HepG2 (cell line): ENCODE measurements around the gene NUDT22. TPM values are rescaled to one million over a fixed set of nuclear protein-coding genes. Genes with fewer than 3 reads are reported as not detected.

Experiments used
- FOXP1 ChIP-seq, 2 experiments: fragments of 450-650 bp in 1 of 2; IDR thresholded peaks; 2 replicates each; pipeline ENCODE4 v1.6.1; 2017 to 2018; ENCODE audit warnings: antibody characterized with exemption in 1 of 2
- GLI4 ChIP-seq: sonication (generic); formaldehyde crosslinking; IDR thresholded peaks from 2 replicates; pipeline ENCODE4 v1.5.1; 2020; ENCODE audit warnings: missing genetic modification reagents, mild to moderate bottlenecking, moderate library complexity, borderline replicate concordance
- HDAC1 ChIP-seq: sonication (generic); formaldehyde crosslinking; IDR thresholded peaks from 2 replicates; pipeline ENCODE4 v1.5.1; 2020; ENCODE audit warnings: mild to moderate bottlenecking, missing genetic modification reagents
- NFE2L1 ChIP-seq: sonication (generic); formaldehyde crosslinking; IDR thresholded peaks from 2 replicates; pipeline ENCODE4 v1.4.0; 2020; ENCODE audit warnings: missing genetic modification reagents, mild to moderate bottlenecking, borderline replicate concordance
- NFE2L2 ChIP-seq: fragments of 150-350 bp; IDR thresholded peaks from 2 replicates; pipeline ENCODE4 v1.6.1; 2014; ENCODE audit warnings: low read length
- ONECUT2 ChIP-seq: sonication (generic); formaldehyde crosslinking; IDR thresholded peaks from 2 replicates; pipeline ENCODE4 v1.4.0; 2020; ENCODE audit warnings: missing genetic modification reagents
- PPARG ChIP-seq: conservative IDR thresholded peaks from 2 replicates; pipeline ENCODE4 v1.6.1; 2016; ENCODE audit warnings: missing biosample characterization, missing genetic modification reagents
- SMAD3 ChIP-seq: sonication (generic); formaldehyde crosslinking; IDR thresholded peaks from 2 replicates; pipeline ENCODE4 v1.4.0; 2020; ENCODE audit warnings: missing genetic modification reagents
- SP140L ChIP-seq: sonication (generic); formaldehyde crosslinking; IDR thresholded peaks from 2 replicates; pipeline ENCODE4 v1.4.0; 2020; ENCODE audit warnings: missing genetic modification reagents, borderline replicate concordance
- SYNCRIP ChIP-seq: fragments of 200-400 bp; formaldehyde crosslinking; IDR thresholded peaks from 2 replicates; pipeline ENCODE4 v1.6.1; 2018; ENCODE audit warnings: mild to moderate bottlenecking, low read depth, low read length; ENCODE audit not compliant: insufficient read depth
- TCF12 ChIP-seq, 2 experiments: fragments of 450-650 bp in 1 of 2; sonication (generic) in 1 of 2; formaldehyde crosslinking in 1 of 2; IDR thresholded peaks; 2 replicates each; pipeline versions ENCODE4 v1.6.1 to v1.8.0; 2017 to 2022; ENCODE audit warnings: antibody characterized with exemption in 1 of 2, mild to moderate bottlenecking in 1 of 2, missing genetic modification reagents in 1 of 2, moderate library complexity in 1 of 2
- ZEB1 ChIP-seq: IDR thresholded peaks from 2 replicates; pipeline ENCODE4 v1.6.1; 2012; ENCODE audit warnings: mild to moderate bottlenecking, low read depth, inconsistent platforms; ENCODE audit not compliant: insufficient replicate concordance
- ZMYM3 ChIP-seq: sonication (generic); formaldehyde crosslinking; IDR thresholded peaks from 2 replicates; pipeline ENCODE4 v1.5.1; 2020; ENCODE audit warnings: mild to moderate bottlenecking, missing genetic modification reagents
- ZNF296 ChIP-seq: sonication (generic); formaldehyde crosslinking; conservative IDR thresholded peaks from 2 replicates; pipeline ENCODE4 v1.5.0; 2020; ENCODE audit warnings: mild to moderate bottlenecking, missing genetic modification reagents
- ZNF317 ChIP-seq: sonication (generic); formaldehyde crosslinking; IDR thresholded peaks from 2 replicates; pipeline ENCODE4 v1.5.0; 2020; ENCODE audit warnings: mild to moderate bottlenecking, missing genetic modification reagents
- ZNF329 ChIP-seq: sonication (generic); formaldehyde crosslinking; IDR thresholded peaks from 2 replicates; pipeline ENCODE4 v1.9.0; 2021; ENCODE audit warnings: low read depth, mild to moderate bottlenecking, missing genetic modification reagents
- ZNF382 ChIP-seq: sonication (generic); formaldehyde crosslinking; IDR thresholded peaks from 2 replicates; pipeline ENCODE4 v1.5.0; 2020; ENCODE audit warnings: missing genetic modification reagents, mild to moderate bottlenecking, borderline replicate concordance
- ZNF547 ChIP-seq: sonication (generic); formaldehyde crosslinking; IDR thresholded peaks from 2 replicates; pipeline ENCODE4 v1.5.1; 2020; ENCODE audit warnings: mild to moderate bottlenecking, missing genetic modification reagents
- ZNF563 ChIP-seq: sonication (generic); formaldehyde crosslinking; IDR thresholded peaks from 2 replicates; pipeline ENCODE4 v1.8.0; 2022; ENCODE audit warnings: mild to moderate bottlenecking, moderate library complexity, missing genetic modification reagents
- ZNF564 ChIP-seq: sonication (generic); formaldehyde crosslinking; IDR thresholded peaks from 2 replicates; pipeline ENCODE4 v1.8.1; 2023; ENCODE audit warnings: mild to moderate bottlenecking, missing genetic modification reagents
- ZNF747 ChIP-seq: sonication (generic); formaldehyde crosslinking; IDR thresholded peaks from 2 replicates; pipeline ENCODE4 v1.8.1; 2023; ENCODE audit warnings: missing genetic modification reagents, mild to moderate bottlenecking, borderline replicate concordance
- ZNF792 ChIP-seq: IDR thresholded peaks from 2 replicates; pipeline ENCODE4 v1.6.1; 2016
- polyA plus RNA-seq, 8 experiments: library from polyadenylated mRNA; depleted of rRNA in 3 of 8; stranded (reverse) in 7 of 8; unstranded in 1 of 8; fragments of >200 nt; fragmentation: Illumina TruSeq in 4 of 8; extraction: Trizol in 4 of 8; gene quantifications; 2 replicates each; pipeline versions ENCODE4 v1.2.1 to v1.2.3, GENCODE V29; 2011 to 2016; ENCODE audit warnings: low read depth in 4 of 8, missing spikeins in 1 of 8, mixed read lengths in 1 of 8; ENCODE audit not compliant: insufficient read depth in 1 of 8
- total RNA-seq, 5 experiments: library from RNA; depleted of rRNA; stranded (reverse); fragments of >200 nt; fragmentation: Illumina TruSeq; extraction: Trizol; gene quantifications; 2 replicates each; pipeline ENCODE4 v1.2.3, GENCODE V29; 2016; ENCODE audit warnings: low read depth in 1 of 5
- TF ChIP-seq, protein P1 (sequence below): sonication (generic); formaldehyde crosslinking; IDR thresholded peaks from 2 replicates; pipeline ENCODE4 v1.4.0; 2020; ENCODE audit warnings: low read depth, missing genetic modification reagents
- TF ChIP-seq, protein P2 (sequence below): sonication (generic); formaldehyde crosslinking; IDR thresholded peaks from 2 replicates; pipeline ENCODE4 v1.5.0; 2020; ENCODE audit warnings: mild to moderate bottlenecking, missing genetic modification reagents

Gene NUDT22
- total and polyA plus RNA-seq, 2 of the 13 experiments (the other 11 are each of a cell fraction or from before 2014, with no cell fraction given), result 33.5 to 39.8 TPM

GRCh38 chr11:64237484-64237951, 11.4 kb downstream of the NUDT22 start (continued):
- TF ChIP-seq, protein P1, sequence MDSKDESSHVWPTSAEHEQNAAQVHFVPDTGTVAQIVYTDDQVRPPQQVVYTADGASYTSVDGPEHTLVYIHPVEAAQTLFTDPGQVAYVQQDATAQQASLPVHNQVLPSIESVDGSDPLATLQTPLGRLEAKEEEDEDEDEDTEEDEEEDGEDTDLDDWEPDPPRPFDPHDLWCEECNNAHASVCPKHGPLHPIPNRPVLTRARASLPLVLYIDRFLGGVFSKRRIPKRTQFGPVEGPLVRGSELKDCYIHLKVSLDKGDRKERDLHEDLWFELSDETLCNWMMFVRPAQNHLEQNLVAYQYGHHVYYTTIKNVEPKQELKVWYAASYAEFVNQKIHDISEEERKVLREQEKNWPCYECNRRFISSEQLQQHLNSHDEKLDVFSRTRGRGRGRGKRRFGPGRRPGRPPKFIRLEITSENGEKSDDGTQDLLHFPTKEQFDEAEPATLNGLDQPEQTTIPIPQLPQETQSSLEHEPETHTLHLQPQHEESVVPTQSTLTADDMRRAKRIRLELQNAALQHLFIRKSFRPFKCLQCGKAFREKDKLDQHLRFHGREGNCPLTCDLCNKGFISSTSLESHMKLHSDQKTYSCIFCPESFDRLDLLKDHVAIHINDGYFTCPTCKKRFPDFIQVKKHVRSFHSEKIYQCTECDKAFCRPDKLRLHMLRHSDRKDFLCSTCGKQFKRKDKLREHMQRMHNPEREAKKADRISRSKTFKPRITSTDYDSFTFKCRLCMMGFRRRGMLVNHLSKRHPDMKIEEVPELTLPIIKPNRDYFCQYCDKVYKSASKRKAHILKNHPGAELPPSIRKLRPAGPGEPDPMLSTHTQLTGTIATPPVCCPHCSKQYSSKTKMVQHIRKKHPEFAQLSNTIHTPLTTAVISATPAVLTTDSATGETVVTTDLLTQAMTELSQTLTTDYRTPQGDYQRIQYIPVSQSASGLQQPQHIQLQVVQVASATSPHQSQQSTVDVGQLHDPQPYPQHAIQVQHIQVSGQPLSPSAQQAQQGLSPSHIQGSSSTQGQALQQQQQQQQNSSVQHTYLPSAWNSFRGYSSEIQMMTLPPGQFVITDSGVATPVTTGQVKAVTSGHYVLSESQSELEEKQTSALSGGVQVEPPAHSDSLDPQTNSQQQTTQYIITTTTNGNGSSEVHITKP, result peak; percentile 85
- no peak for TF ChIP-seq ZNF564 (CRISPR knock-in tag)
- no peak for TF ChIP-seq SP140L (CRISPR knock-in tag)
- 0 out of 2 replicates have a peak, but pooled peaks have one; percentile 36 for TF ChIP-seq PPARG
- no peak for TF ChIP-seq ZNF563
- TF ChIP-seq ZNF382 (CRISPR knock-in tag), result no peak
- no peak for TF ChIP-seq ONECUT2
- TF ChIP-seq FOXP1 (IDR thresholded peaks at IDR 0.05), result no peak
- peak; percentile 84 for TF ChIP-seq FOXP1 (CRISPR knock-in tag; IDR thresholded peaks at IDR 0.05)
- no peak for TF ChIP-seq SYNCRIP
- TF ChIP-seq SMAD3 (CRISPR knock-in tag), result 0 out of 2 replicates have a peak, but pooled peaks have one; percentile 57
- TF ChIP-seq NFE2L1, result no peak
- TF ChIP-seq ZMYM3 (CRISPR knock-in tag), result no peak
- no peak for TF ChIP-seq ZNF296 (CRISPR knock-in tag)
- no peak for TF ChIP-seq NFE2L2
- TF ChIP-seq ZNF547 (CRISPR knock-in tag), result no peak; the same call in 1 of the 2 replicates
- no peak for TF ChIP-seq TCF12 (IDR thresholded peaks at IDR 0.05)
- no peak for TF ChIP-seq TCF12 (CRISPR knock-in tag; IDR thresholded peaks at IDR 0.05)
- no peak for TF ChIP-seq GLI4 (CRISPR knock-in tag)
- TF ChIP-seq ZNF329 (CRISPR knock-in tag), result peak; percentile 45; the same call in 1 of the 2 replicates
- TF ChIP-seq ZNF317, result no peak
- TF ChIP-seq, protein P2, sequence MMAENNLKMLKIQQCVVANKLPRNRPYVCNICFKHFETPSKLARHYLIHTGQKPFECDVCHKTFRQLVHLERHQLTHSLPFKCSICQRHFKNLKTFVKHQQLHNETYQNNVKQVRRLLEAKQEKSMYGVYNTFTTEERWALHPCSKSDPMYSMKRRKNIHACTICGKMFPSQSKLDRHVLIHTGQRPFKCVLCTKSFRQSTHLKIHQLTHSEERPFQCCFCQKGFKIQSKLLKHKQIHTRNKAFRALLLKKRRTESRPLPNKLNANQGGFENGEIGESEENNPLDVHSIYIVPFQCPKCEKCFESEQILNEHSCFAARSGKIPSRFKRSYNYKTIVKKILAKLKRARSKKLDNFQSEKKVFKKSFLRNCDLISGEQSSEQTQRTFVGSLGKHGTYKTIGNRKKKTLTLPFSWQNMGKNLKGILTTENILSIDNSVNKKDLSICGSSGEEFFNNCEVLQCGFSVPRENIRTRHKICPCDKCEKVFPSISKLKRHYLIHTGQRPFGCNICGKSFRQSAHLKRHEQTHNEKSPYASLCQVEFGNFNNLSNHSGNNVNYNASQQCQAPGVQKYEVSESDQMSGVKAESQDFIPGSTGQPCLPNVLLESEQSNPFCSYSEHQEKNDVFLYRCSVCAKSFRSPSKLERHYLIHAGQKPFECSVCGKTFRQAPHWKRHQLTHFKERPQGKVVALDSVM (CRISPR knock-in tag), result no peak
- TF ChIP-seq ZNF747 (CRISPR knock-in tag), result no peak
- TF ChIP-seq ZNF792 (CRISPR knock-in tag), result peak; percentile 28; the same call in 1 of the 2 replicates
- peak; percentile 93 for TF ChIP-seq ZEB1
- peak; percentile 84 for TF ChIP-seq HDAC1 (CRISPR knock-in tag)
